NOMO-1 treated with DMSO at 0.1 percent for 48 hours (cell line): Measurements from ENCODE around the gene AGPAT3.

Experiments
- DNase-seq: peaks from one replicate; lab custom pipeline; 2025; ENCODE audit not compliant: unreplicated experiment; lab: John Stamatoyannopoulos, UW

Gene AGPAT3

GRCh38 chr21:44013380-44014088 is 148.5 kb downstream of the AGPAT3 start:
- DNase-seq: peak; percentile 41

GRCh38 chr21:44017601-44018000 is 152.6 kb downstream of the AGPAT3 start:
- no peak for DNase-seq

- DNase-seq: no peak
These were observed 153.1 kb downstream of the AGPAT3 start for GRCh38 chr21:44018127-44018526.

GRCh38 chr21:44018813-44019567 is 154.0 kb downstream of the AGPAT3 start:
- no peak for DNase-seq

- DNase-seq: no peak
These were observed 154.5 kb downstream of the AGPAT3 start for GRCh38 chr21:44019568-44019958.

GRCh38 chr21:44020551-44020950 is 155.5 kb downstream of the AGPAT3 start:
- DNase-seq: no peak

GRCh38 chr21:44021064-44021463 is 156.0 kb downstream of the AGPAT3 start:
- no peak for DNase-seq

GRCh38 chr21:44024257-44024656 is 159.2 kb downstream of the AGPAT3 start:
- DNase-seq: no peak

GRCh38 chr21:44024887-44025353 is 159.9 kb downstream of the AGPAT3 start:
- peak; percentile 27 for DNase-seq

GRCh38 chr21:44027607-44028286 is 162.7 kb downstream of the AGPAT3 start:
- no peak for DNase-seq

GRCh38 chr21:44028287-44028659 is 163.2 kb downstream of the AGPAT3 start:
- DNase-seq: no peak

GRCh38 chr21:44029460-44030087 is 164.6 kb downstream of the AGPAT3 start:
- no peak for DNase-seq

- no peak for DNase-seq
These were observed 170.2 kb downstream of the AGPAT3 start for GRCh38 chr21:44035244-44035643.
